Measurements from ENCODE around the gene LARP4B.

DNA sequence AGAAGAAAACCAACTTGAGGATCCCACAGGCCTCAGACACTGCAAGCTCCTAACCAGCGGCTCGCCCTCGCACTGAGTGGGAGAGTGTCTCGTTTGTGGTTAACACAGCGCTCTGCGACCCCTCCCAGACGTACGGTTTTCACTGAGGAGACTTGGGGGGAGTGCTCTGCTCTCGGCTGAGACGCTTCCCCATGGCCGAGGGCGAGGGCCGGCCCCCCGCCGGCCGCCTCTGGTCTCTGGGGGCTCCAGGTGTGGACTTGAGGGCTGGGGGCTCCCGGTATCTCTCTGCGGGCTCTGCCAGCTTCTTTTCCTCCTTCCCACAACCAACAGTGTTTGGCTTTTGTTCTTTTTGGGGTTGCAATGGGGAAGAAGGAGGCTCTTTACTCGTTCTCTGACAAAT is 118.7 kb downstream of the LARP4B start:
- TF ChIP-seq, protein P1, sequence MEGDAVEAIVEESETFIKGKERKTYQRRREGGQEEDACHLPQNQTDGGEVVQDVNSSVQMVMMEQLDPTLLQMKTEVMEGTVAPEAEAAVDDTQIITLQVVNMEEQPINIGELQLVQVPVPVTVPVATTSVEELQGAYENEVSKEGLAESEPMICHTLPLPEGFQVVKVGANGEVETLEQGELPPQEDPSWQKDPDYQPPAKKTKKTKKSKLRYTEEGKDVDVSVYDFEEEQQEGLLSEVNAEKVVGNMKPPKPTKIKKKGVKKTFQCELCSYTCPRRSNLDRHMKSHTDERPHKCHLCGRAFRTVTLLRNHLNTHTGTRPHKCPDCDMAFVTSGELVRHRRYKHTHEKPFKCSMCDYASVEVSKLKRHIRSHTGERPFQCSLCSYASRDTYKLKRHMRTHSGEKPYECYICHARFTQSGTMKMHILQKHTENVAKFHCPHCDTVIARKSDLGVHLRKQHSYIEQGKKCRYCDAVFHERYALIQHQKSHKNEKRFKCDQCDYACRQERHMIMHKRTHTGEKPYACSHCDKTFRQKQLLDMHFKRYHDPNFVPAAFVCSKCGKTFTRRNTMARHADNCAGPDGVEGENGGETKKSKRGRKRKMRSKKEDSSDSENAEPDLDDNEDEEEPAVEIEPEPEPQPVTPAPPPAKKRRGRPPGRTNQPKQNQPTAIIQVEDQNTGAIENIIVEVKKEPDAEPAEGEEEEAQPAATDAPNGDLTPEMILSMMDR (IDR thresholded peaks at IDR 0.05), result no peak
- TF ChIP-seq EP300 (IDR thresholded peaks at IDR 0.05), result no peak
- TF ChIP-seq POLR2A (IDR thresholded peaks at IDR 0.05), result no peak

All from gastroesophageal sphincter (tissue), 3 donors.